Neural cell (in vitro differentiated cells): ENCODE results near the gene HAUS3. TPM values are rescaled to one million over a fixed set of nuclear protein-coding genes. Genes with fewer than 3 reads are reported as not detected.

Experiments
- H2AFZ ChIP-seq: fragments of 200-600, 300-800 bp; sonication (generic), shearing (Covaris generic); 2 replicates; pipeline ENCODE4 v1.6.0; 2014; ENCODE audit warnings: low read depth, mild to moderate bottlenecking, antibody characterized with exemption, low read length, moderate library complexity
- H3F3A ChIP-seq: fragments of 200-600 bp; shearing (Covaris generic); 2 replicates; pipeline ENCODE4 v1.6.1; 2016; ENCODE audit warnings: mild to moderate bottlenecking, moderate library complexity, mixed read lengths, antibody characterized with exemption, low read length; ENCODE audit not compliant: insufficient read depth, poor library complexity, severe bottlenecking
- H3K27ac ChIP-seq: fragments of 200-600, 300-800 bp; sonication (generic), shearing (Covaris generic); 2 replicates; pipeline ENCODE4 v1.5.1; 2014; ENCODE audit warnings: mild to moderate bottlenecking, low read length, moderate library complexity
- H3K27me3 ChIP-seq: fragments of 300-800, 200-600 bp; sonication (generic), shearing (Covaris generic); 2 replicates; pipeline ENCODE4 v1.6.0; 2014; ENCODE audit warnings: mild to moderate bottlenecking, low read depth, low read length, moderate library complexity; ENCODE audit not compliant: insufficient read depth
- H3K36me3 ChIP-seq: fragments of 300-800, 200-600 bp; sonication (generic), shearing (Covaris generic); 2 replicates; pipeline ENCODE4 v1.5.1; 2014; ENCODE audit warnings: mild to moderate bottlenecking, antibody characterized with exemption, low read length, moderate library complexity; ENCODE audit not compliant: insufficient read depth
- H3K4me2 ChIP-seq: fragments of 300-800, 200-600 bp; sonication (generic), shearing (Covaris generic); 2 replicates; pipeline ENCODE4 v1.6.0; 2014; ENCODE audit warnings: mild to moderate bottlenecking, low read length
- H3K4me3 ChIP-seq: fragments of 300-800, 200-600 bp; sonication (generic), shearing (Covaris generic); 2 replicates; pipeline ENCODE4 v1.5.1; 2014; ENCODE audit warnings: mild to moderate bottlenecking, low read length, moderate library complexity
- H3K79me2 ChIP-seq: fragments of 200-600 bp; shearing (Covaris generic); replicated peaks from 2 replicates; pipeline ENCODE4 v1.6.0; 2014; ENCODE audit warnings: mild to moderate bottlenecking, low read length, moderate library complexity; ENCODE audit not compliant: insufficient read depth
- H3K9ac ChIP-seq: fragments of 300-800, 200-600 bp; sonication (generic), shearing (Covaris generic); 2 replicates; pipeline ENCODE4 v1.6.1; 2016; ENCODE audit warnings: mild to moderate bottlenecking, low read length, mixed read lengths
- H3K9me2 ChIP-seq: fragments of 200-600 bp; shearing (Covaris generic); 2 replicates; pipeline ENCODE4 v1.6.1; 2016; ENCODE audit warnings: mild to moderate bottlenecking, low read length, mixed read lengths; ENCODE audit not compliant: insufficient read depth
- H3K9me3 ChIP-seq: fragments of 200-600, 300-800 bp; sonication (generic), shearing (Covaris generic); 2 replicates; pipeline ENCODE4 v1.6.1; 2016; ENCODE audit warnings: mild to moderate bottlenecking, mixed run types, low read length, moderate library complexity, mixed read lengths
- H4K20me1 ChIP-seq: fragments of 200-600 bp; shearing (Covaris generic); 2 replicates; pipeline ENCODE4 v1.6.1; 2016; ENCODE audit warnings: mild to moderate bottlenecking, mixed run types; ENCODE audit not compliant: insufficient read depth
- EP300 ChIP-seq: fragments of 450-650 bp; conservative IDR thresholded peaks from 2 replicates; pipeline ENCODE4 v1.6.1; 2014; ENCODE audit warnings: antibody characterized with exemption, mild to moderate bottlenecking, moderate library complexity; ENCODE audit not compliant: poor library complexity, severe bottlenecking
- EZH2 ChIP-seq: fragments of 200-600, 300-800 bp; shearing (Covaris generic), sonication (generic); IDR thresholded peaks from 2 replicates; pipeline ENCODE4 v1.6.1; 2014; ENCODE audit warnings: antibody characterized with exemption, low read length, borderline replicate concordance, mild to moderate bottlenecking; ENCODE audit not compliant: insufficient read depth, poor library complexity, severe bottlenecking
- MXI1 ChIP-seq: fragments of 450-650 bp; conservative IDR thresholded peaks from 2 replicates; pipeline ENCODE4 v1.6.1; 2014; ENCODE audit warnings: antibody characterized with exemption, mild to moderate bottlenecking; ENCODE audit not compliant: poor library complexity, severe bottlenecking
- POLR2AphosphoS5 ChIP-seq: IDR thresholded peaks from 2 replicates; pipeline ENCODE4 v1.6.1; 2012
- RAD21 ChIP-seq: fragments of 450-650 bp; conservative IDR thresholded peaks from 2 replicates; pipeline ENCODE4 v1.6.1; 2014; ENCODE audit warnings: antibody characterized with exemption, mild to moderate bottlenecking, moderate library complexity
- SMC3 ChIP-seq: fragments of 450-650 bp; conservative IDR thresholded peaks from 2 replicates; pipeline ENCODE4 v1.6.1; 2014; ENCODE audit warnings: antibody characterized with exemption, mild to moderate bottlenecking, moderate library complexity; ENCODE audit not compliant: poor library complexity
- TAF1 ChIP-seq: IDR thresholded peaks from 2 replicates; pipeline ENCODE4 v1.6.1; 2012; ENCODE audit warnings: low read depth
- polyA plus RNA-seq: library from polyadenylated mRNA; depleted of rRNA; stranded (reverse); fragments of >200 nt; gene quantifications from 2 replicates; pipeline ENCODE4 v1.2.3, GENCODE V29; 2014
- TF ChIP-seq, protein P1 (sequence below): fragments of 450-650 bp; IDR thresholded peaks from 2 replicates; pipeline ENCODE4 v1.5.1; 2014; ENCODE audit warnings: antibody characterized with exemption, mild to moderate bottlenecking, moderate library complexity; ENCODE audit not compliant: poor library complexity, severe bottlenecking
- TF ChIP-seq, protein P2 (sequence below): IDR thresholded peaks from 2 replicates; pipeline ENCODE4 v1.6.1; 2012; ENCODE audit warnings: borderline replicate concordance

Gene HAUS3
- polyA plus RNA-seq, 1 donor from 2014 or later: 34.2 TPM

DNA sequence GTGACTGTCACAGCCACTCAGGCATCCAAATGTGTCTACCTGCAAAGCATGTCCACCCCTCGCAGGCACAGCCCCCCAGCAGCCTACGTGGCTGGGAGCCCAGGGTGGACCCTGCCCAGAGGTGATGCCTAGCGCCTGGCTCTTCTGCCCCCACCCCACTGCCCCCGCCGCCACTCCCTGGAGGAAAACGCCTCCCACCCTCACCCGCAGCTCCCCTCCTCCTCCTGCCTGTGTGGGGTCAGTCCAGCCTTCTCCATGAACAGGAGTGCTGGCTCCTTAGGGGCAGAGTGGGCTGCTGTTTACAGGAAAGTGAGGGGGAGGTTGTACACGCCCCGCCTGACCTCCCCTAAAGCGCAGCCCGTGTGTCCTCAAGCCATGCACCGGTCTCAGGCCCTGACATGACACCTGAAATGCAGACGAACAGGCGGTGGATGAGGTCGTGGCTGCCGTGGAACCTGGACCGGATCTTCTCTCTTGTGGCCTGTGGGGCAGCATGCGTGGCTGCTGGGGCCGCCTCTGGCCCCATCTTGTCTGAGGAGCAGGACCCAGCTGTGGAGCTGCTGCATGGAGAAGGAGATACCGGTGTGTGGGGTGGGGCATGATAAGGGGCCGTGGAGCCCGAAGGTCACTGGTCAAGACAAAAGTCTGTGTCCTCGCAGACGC is 31.9 kb upstream of the HAUS3 start:
- no peak overlapping the region for H3K27ac ChIP-seq
- no peak overlapping the region for H2AFZ ChIP-seq
- H3K27me3 ChIP-seq: no peaks in the 10 kb centered on the region
- no peaks in the 10 kb centered on the region for H3K9me3 ChIP-seq
- no peaks in the 10 kb centered on the region for H3K79me2 ChIP-seq
- no peak overlapping the region for H3K9ac ChIP-seq
- H3K36me3 ChIP-seq: no peaks in the 10 kb centered on the region
- no peaks in the 10 kb centered on the region for H4K20me1 ChIP-seq
- no peak overlapping the region for H3K4me3 ChIP-seq
- H3F3A ChIP-seq: no peaks in the 10 kb centered on the region
- TF ChIP-seq TAF1 (no peak), MXI1 (no peak), RAD21 (no peak), POLR2AphosphoS5 (no peak), SMC3 (no peak), EZH2 (no peak), EP300 (no peak)
- TF ChIP-seq, protein P1, sequence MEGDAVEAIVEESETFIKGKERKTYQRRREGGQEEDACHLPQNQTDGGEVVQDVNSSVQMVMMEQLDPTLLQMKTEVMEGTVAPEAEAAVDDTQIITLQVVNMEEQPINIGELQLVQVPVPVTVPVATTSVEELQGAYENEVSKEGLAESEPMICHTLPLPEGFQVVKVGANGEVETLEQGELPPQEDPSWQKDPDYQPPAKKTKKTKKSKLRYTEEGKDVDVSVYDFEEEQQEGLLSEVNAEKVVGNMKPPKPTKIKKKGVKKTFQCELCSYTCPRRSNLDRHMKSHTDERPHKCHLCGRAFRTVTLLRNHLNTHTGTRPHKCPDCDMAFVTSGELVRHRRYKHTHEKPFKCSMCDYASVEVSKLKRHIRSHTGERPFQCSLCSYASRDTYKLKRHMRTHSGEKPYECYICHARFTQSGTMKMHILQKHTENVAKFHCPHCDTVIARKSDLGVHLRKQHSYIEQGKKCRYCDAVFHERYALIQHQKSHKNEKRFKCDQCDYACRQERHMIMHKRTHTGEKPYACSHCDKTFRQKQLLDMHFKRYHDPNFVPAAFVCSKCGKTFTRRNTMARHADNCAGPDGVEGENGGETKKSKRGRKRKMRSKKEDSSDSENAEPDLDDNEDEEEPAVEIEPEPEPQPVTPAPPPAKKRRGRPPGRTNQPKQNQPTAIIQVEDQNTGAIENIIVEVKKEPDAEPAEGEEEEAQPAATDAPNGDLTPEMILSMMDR: no peak
- TF ChIP-seq, protein P2, sequence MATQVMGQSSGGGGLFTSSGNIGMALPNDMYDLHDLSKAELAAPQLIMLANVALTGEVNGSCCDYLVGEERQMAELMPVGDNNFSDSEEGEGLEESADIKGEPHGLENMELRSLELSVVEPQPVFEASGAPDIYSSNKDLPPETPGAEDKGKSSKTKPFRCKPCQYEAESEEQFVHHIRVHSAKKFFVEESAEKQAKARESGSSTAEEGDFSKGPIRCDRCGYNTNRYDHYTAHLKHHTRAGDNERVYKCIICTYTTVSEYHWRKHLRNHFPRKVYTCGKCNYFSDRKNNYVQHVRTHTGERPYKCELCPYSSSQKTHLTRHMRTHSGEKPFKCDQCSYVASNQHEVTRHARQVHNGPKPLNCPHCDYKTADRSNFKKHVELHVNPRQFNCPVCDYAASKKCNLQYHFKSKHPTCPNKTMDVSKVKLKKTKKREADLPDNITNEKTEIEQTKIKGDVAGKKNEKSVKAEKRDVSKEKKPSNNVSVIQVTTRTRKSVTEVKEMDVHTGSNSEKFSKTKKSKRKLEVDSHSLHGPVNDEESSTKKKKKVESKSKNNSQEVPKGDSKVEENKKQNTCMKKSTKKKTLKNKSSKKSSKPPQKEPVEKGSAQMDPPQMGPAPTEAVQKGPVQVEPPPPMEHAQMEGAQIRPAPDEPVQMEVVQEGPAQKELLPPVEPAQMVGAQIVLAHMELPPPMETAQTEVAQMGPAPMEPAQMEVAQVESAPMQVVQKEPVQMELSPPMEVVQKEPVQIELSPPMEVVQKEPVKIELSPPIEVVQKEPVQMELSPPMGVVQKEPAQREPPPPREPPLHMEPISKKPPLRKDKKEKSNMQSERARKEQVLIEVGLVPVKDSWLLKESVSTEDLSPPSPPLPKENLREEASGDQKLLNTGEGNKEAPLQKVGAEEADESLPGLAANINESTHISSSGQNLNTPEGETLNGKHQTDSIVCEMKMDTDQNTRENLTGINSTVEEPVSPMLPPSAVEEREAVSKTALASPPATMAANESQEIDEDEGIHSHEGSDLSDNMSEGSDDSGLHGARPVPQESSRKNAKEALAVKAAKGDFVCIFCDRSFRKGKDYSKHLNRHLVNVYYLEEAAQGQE: no peak
- H3K4me2 ChIP-seq: no peak overlapping the region
- H3K9me2 ChIP-seq: no peaks in the 10 kb centered on the region

DNA sequence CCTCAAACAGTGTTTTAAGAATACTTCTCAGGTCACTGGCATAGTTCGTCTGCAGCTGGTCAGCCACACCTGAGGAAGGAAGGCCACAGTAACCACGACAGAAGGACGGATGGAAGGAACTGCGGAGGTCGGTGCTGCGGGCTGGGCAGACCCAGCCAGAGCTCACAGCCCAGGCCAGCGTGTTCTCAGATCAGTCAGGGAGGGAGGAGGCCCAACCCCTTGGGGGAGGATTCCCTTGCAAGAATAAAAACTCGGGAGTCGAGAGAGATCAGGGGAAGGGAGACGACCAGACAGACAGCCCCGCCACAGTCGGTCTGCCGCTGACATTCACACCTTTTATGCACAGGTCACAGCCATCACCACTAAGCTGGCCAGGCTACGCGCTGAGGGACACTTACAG is 31.3 kb upstream of the HAUS3 start:
- TF ChIP-seq TAF1 (no peak), RAD21 (no peak), SMC3 (no peak), MXI1 (no peak), POLR2AphosphoS5 (no peak), EP300 (no peak), EZH2 (no peak)
- TF ChIP-seq, protein P1: no peak
- TF ChIP-seq, protein P2: no peak
- Histone ChIP-seq H3K27ac (no peak overlapping the region), H3K27me3 (no peaks in the 10 kb centered on the region), H3K36me3 (no peaks in the 10 kb centered on the region), H3K9me3 (no peaks in the 10 kb centered on the region), H3K4me3 (no peak overlapping the region), H3K9ac (no peak overlapping the region), H3F3A (no peaks in the 10 kb centered on the region), H2AFZ (no peak overlapping the region), H4K20me1 (no peaks in the 10 kb centered on the region), H3K79me2 (no peaks in the 10 kb centered on the region), H3K9me2 (no peaks in the 10 kb centered on the region), H3K4me2 (no peak overlapping the region)
